Trophoblast cell (in vitro differentiated cells and primary cell): Measurements from ENCODE around the gene ZCCHC17.
"Not testable (repeated sequence)": the region's sequence is repeated elsewhere in the genome, so short reads cannot be mapped to it uniquely, and the experiment has no call there.

ENCODE experiments used
- DNase-seq, 2 donors: peaks; one replicate each; pipeline ENCODE4 v3.0.0-alpha.2; 2016
- H2AFZ ChIP-seq: 2 replicates; pipeline ENCODE4 v1.6.1; 2013; ENCODE audit warnings: low read length, moderate library complexity, mild to moderate bottlenecking; ENCODE audit not compliant: insufficient read depth, poor library complexity
- H2AK5ac ChIP-seq: 2 replicates; pipeline ENCODE4 v1.6.1; 2013; ENCODE audit warnings: mild to moderate bottlenecking, low read length
- H2BK120ac ChIP-seq: 2 replicates; pipeline ENCODE4 v1.6.1; 2013; ENCODE audit warnings: low read length, mild to moderate bottlenecking, moderate library complexity; ENCODE audit not compliant: insufficient read depth, poor library complexity
- H2BK12ac ChIP-seq: 2 replicates; pipeline ENCODE4 v1.6.1; 2013; ENCODE audit warnings: mild to moderate bottlenecking, low read length, moderate library complexity
- H2BK5ac ChIP-seq: 2 replicates; pipeline ENCODE4 v1.6.1; 2013; ENCODE audit warnings: low read length, low read depth, moderate library complexity, mild to moderate bottlenecking; ENCODE audit not compliant: poor library complexity
- H3K14ac ChIP-seq: 2 replicates; pipeline ENCODE4 v1.6.1; 2013; ENCODE audit warnings: mild to moderate bottlenecking, low read length
- H3K18ac ChIP-seq: 2 replicates; pipeline ENCODE4 v1.6.1; 2013; ENCODE audit warnings: mild to moderate bottlenecking, low read length
- H3K23ac ChIP-seq: 2 replicates; pipeline ENCODE4 v1.6.1; 2013; ENCODE audit warnings: low read length
- H3K27ac ChIP-seq: 2 replicates; pipeline ENCODE4 v1.5.1; 2013; ENCODE audit warnings: low read depth, mild to moderate bottlenecking, inconsistent platforms, low read length, moderate library complexity
- H3K27me3 ChIP-seq: 2 replicates; pipeline ENCODE4 v1.6.1; 2013; ENCODE audit warnings: inconsistent platforms, mild to moderate bottlenecking, low read length, moderate library complexity; ENCODE audit not compliant: insufficient read depth
- H3K36me3 ChIP-seq, 2 experiments: 1 replicate in 1 of 2; 2 replicates in 1 of 2; pipeline ENCODE4 v1.6.1; 2013; ENCODE audit warnings: low read length in 2 of 2, mild to moderate bottlenecking in 2 of 2, moderate library complexity in 1 of 2; ENCODE audit not compliant: insufficient read depth in 2 of 2, control insufficient read depth in 1 of 2
- H3K4ac ChIP-seq: 2 replicates; pipeline ENCODE4 v1.6.1; 2013; ENCODE audit warnings: low read depth, mild to moderate bottlenecking, low read length, moderate library complexity
- H3K4me1 ChIP-seq, 2 experiments: 1 replicate in 1 of 2; 2 replicates in 1 of 2; pipeline ENCODE4 v1.6.1; 2013; ENCODE audit warnings: low read length in 2 of 2, mild to moderate bottlenecking in 2 of 2, moderate library complexity in 1 of 2; ENCODE audit not compliant: insufficient read depth in 2 of 2, control insufficient read depth in 1 of 2
- H3K4me2 ChIP-seq: 2 replicates; pipeline ENCODE4 v1.6.1; 2013; ENCODE audit warnings: inconsistent platforms, mild to moderate bottlenecking, low read length, moderate library complexity
- H3K4me3 ChIP-seq: 2 replicates; pipeline ENCODE4 v1.5.1; 2013; ENCODE audit warnings: mild to moderate bottlenecking, low read depth, low read length, inconsistent platforms
- H3K79me1 ChIP-seq: one replicate; pipeline ENCODE4 v1.6.1; 2013; ENCODE audit warnings: low read length
- H3K79me2 ChIP-seq: 2 replicates; pipeline ENCODE4 v1.6.1; 2013; ENCODE audit warnings: low read length, mild to moderate bottlenecking; ENCODE audit not compliant: control insufficient read depth, insufficient read depth, poor library complexity
- H3K9ac ChIP-seq: 2 replicates; pipeline ENCODE4 v1.6.1; 2013; ENCODE audit warnings: mild to moderate bottlenecking, low read length
- H3K9me3 ChIP-seq: 2 replicates; pipeline ENCODE4 v1.6.1; 2013; ENCODE audit warnings: low read depth, mild to moderate bottlenecking, control low read depth, inconsistent platforms, low read length; ENCODE audit not compliant: insufficient read depth
- H4K12ac ChIP-seq: 2 replicates; pipeline ENCODE4 v1.6.1; 2013; ENCODE audit warnings: low read depth, mild to moderate bottlenecking, low read length, moderate library complexity
- H4K8ac ChIP-seq: 2 replicates; pipeline ENCODE4 v1.6.1; 2013; ENCODE audit warnings: low read depth, mild to moderate bottlenecking, low read length, moderate library complexity
- H4K91ac ChIP-seq: one replicate; pipeline ENCODE4 v1.6.1; 2013; ENCODE audit warnings: low read depth, mild to moderate bottlenecking, low read length, moderate library complexity
- WGBS: extraction: QIAGEN DNeasy Blood & Tissue Kit; methylation state at CpG from one replicate; pipeline ENCODE4 v1.1.7; 2013; ENCODE audit warnings: missing lambda C conversion rate; ENCODE audit not compliant: insufficient read length, insufficient coverage; ENCODE audit errors: extremely low coverage; 5-methylcytosine and 5-hydroxymethylcytosine counted together

ZCCHC17 gene

DNA sequence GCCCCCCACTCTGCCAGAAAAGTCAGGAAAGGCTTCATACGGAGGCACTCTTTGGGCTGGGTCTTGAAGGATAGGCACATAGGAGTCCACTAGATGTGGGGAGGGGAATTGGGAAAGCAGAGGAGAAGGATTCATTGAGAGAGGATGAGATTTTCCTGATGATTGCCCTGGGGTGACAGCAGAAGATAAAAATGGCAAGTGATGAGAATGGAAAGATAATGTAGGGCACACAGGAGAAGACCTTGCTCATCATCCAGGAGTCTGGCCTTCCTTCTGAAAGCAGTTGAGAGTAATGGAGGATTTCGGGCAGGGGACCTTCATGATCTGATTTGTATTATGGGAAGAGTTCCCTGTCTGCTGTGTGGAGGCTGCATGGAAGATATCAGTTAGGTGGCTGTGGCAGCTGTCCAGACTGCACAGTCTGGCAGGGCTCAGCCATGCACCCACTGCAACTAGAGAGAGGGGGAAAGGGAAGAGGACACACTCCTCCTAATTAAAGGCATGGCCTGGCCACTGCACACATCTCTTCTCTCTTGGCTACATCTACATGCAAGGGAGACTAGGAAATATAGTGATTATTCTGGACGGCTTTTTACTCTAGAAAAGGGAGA, 85.7 kb downstream of the ZCCHC17 start:
- H2BK12ac ChIP-seq: no peak overlapping the region
- no peak overlapping the region for H3K18ac ChIP-seq
- H3K4ac ChIP-seq: no peak overlapping the region
- H2BK5ac ChIP-seq: no peak overlapping the region
- no peak overlapping the region for H3K14ac ChIP-seq
- H3K27ac ChIP-seq: no peak overlapping the region
- peaks cover 0 to 2% of the 10 kb centered on the region in 2 experiments for H3K4me1 ChIP-seq
- H2BK120ac ChIP-seq: no peak overlapping the region
- no peak overlapping the region for H4K8ac ChIP-seq
- H3K27me3 ChIP-seq: no peaks in the 10 kb centered on the region
- no peak overlapping the region for H2AK5ac ChIP-seq
- no peak for DNase-seq
- H4K91ac ChIP-seq: no peak overlapping the region
- no peak overlapping the region for H3K23ac ChIP-seq
- no peak overlapping the region for H2AFZ ChIP-seq
- no peaks in the 10 kb centered on the region for H3K36me3 ChIP-seq
- no peak overlapping the region for H3K4me3 ChIP-seq
- no peaks in the 10 kb centered on the region for H3K9me3 ChIP-seq
- no peak overlapping the region for H3K4me2 ChIP-seq
- WGBS: no CpG with 5 or more reads among the region's 3 CpGs
- H3K9ac ChIP-seq: no peak overlapping the region
- H4K12ac ChIP-seq: no peak overlapping the region
- H3K79me2 ChIP-seq: no peaks in the 10 kb centered on the region
- H3K79me1 ChIP-seq: no peaks in the 10 kb centered on the region

DNA sequence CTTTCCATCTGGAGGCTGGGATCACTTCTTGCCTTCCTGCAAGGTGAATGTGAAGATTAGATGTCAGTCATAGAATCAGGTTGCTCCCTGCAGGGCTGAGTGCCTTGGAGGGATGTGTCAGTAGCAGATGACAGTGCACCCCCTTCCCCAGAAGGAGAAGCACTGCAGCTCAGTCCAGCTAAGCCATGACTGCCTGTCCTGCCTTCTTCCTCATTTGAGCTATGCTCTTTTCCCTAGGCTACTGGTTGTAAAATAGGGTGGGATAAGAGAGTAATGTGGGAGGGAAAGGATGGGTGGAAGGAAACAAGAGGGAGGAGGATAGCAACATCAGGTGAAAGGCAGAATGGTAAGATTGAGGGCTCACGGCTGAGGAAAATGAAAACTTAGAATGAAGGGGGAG, 87.1 kb downstream of the ZCCHC17 start:
- H3K36me3 ChIP-seq: no peaks in the 10 kb centered on the region
- no CpG with 5 or more reads among the region's 1 CpG for WGBS
- DNase-seq: no peak

DNA sequence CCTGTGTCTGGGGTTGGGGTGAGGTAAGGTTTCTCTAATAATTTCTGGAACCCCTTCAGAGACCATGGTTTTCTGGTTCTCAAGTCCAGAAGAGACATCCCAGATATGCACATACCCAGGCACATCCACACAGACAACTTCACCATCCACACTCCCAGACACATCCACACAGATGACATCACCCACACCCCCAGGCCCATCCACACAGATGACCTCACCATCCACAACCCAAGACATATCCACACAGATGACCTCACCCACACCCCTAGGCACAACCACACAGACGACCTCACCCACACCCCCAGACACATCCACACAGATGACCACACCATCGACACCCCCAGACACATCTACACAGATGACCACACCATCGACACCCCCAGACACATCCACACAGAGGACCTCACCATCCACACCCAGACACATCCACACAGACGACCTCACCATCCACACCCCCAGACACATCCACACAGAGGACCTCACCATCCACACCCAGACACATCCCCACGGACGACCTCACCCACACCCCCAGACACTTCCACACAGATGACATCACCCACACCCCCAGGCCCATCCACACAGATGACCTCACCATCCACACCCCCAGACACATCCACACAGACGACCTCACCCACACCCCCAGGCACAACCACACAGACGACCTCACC, 89.9 kb downstream of the ZCCHC17 start:
- not testable (repeated sequence) for H3K18ac ChIP-seq, H3K36me3 ChIP-seq, H3K79me2 ChIP-seq, H3K14ac ChIP-seq, H3K4ac ChIP-seq, H4K8ac ChIP-seq, H3K79me1 ChIP-seq, H2AFZ ChIP-seq, H3K23ac ChIP-seq, H3K4me2 ChIP-seq, H2BK12ac ChIP-seq, H3K9me3 ChIP-seq, H4K12ac ChIP-seq, H2AK5ac ChIP-seq, DNase-seq, H3K27ac ChIP-seq, H4K91ac ChIP-seq, H3K27me3 ChIP-seq, H2BK5ac ChIP-seq, H2BK120ac ChIP-seq, H3K4me3 ChIP-seq, H3K9ac ChIP-seq
- H3K4me1 ChIP-seq: peaks cover 7 to 15% of the 10 kb centered on the region in 2 experiments
- no CpG with 5 or more reads among the region's 8 CpGs for WGBS

More for the DNA sequence above, 87.1 kb downstream of the ZCCHC17 start:
- no peak overlapping the region for H3K27ac ChIP-seq
- H3K79me1 ChIP-seq: no peaks in the 10 kb centered on the region
- peaks cover 3 to 5% of the 10 kb centered on the region in 2 experiments for H3K4me1 ChIP-seq
- no peaks in the 10 kb centered on the region for H3K27me3 ChIP-seq
- no peak overlapping the region for H3K14ac ChIP-seq
- no peak overlapping the region for H2BK5ac ChIP-seq
- no peak overlapping the region for H3K18ac ChIP-seq
- H4K8ac ChIP-seq: no peak overlapping the region
- no peak overlapping the region for H3K4me3 ChIP-seq
- H4K12ac ChIP-seq: no peak overlapping the region
- H4K91ac ChIP-seq: no peak overlapping the region
- H3K4me2 ChIP-seq: no peak overlapping the region
- no peak overlapping the region for H2BK120ac ChIP-seq
- H2BK12ac ChIP-seq: no peak overlapping the region
- H3K79me2 ChIP-seq: no peaks in the 10 kb centered on the region
- no peak overlapping the region for H3K4ac ChIP-seq
- H2AK5ac ChIP-seq: no peak overlapping the region
- no peaks in the 10 kb centered on the region for H3K9me3 ChIP-seq
- no peak overlapping the region for H3K23ac ChIP-seq
- H3K9ac ChIP-seq: no peak overlapping the region
- no peak overlapping the region for H2AFZ ChIP-seq

DNA sequence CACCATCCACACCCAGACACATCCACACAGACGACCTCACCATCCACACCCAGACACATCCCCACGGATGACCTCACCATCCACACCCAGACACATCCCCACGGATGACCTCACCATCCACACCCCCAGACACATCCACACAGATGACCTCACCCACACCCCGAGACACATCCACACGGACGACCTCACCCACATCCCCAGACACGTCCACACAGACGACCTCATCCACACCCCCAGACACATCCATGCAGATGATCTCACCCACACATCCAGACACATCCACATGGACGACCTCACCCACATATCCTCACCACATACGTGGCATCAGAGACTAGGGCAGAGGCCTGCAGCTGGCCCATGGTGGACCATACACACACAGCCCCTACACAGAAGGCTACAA, 90.8 kb downstream of the ZCCHC17 start:
- WGBS: no CpG with 5 or more reads among the region's 10 CpGs
- Histone ChIP-seq H2BK12ac (no peak overlapping the region), H3K4me1 (peaks cover 7 to 15% of the 10 kb centered on the region in 2 experiments), H4K12ac (no peak overlapping the region), H3K27ac (no peak overlapping the region), H4K91ac (no peak overlapping the region), H3K79me2 (no peaks in the 10 kb centered on the region), H4K8ac (no peak overlapping the region), H3K18ac (no peak overlapping the region), H2AK5ac (no peak overlapping the region), H3K27me3 (no peaks in the 10 kb centered on the region), H3K4ac (no peak overlapping the region), H2BK5ac (no peak overlapping the region), H3K9me3 (no peaks in the 10 kb centered on the region), H3K14ac (no peak overlapping the region), H3K9ac (no peak overlapping the region), H3K4me3 (no peak overlapping the region), H3K23ac (no peak overlapping the region), H2BK120ac (no peak overlapping the region), H3K79me1 (peaks cover 3% of the 10 kb centered on the region), H3K4me2 (no peak overlapping the region), H2AFZ (no peak overlapping the region), H3K36me3 (no peaks in the 10 kb centered on the region)
- DNase-seq: no peak
